ACC112 (cell line): ENCODE results near the gene RASA1.

Source experiments
- H2AFZ ChIP-seq: fragments of 200-600 bp; sonication (generic); one replicate; pipeline ENCODE4 v1.6.0; 2017; ENCODE audit warnings: antibody characterized with exemption, low read length; ENCODE audit not compliant: unreplicated experiment
- H3K27ac ChIP-seq: fragments of 200-600 bp; sonication (generic); 2 replicates; pipeline ENCODE4 v1.5.1; 2014; ENCODE audit warnings: low read depth, mild to moderate bottlenecking, antibody characterized with exemption, low read length, moderate library complexity
- H3K27me3 ChIP-seq: fragments of 200-600 bp; sonication (generic); 2 replicates; pipeline ENCODE4 v1.6.1; 2014; ENCODE audit warnings: mild to moderate bottlenecking, antibody characterized with exemption, low read length, moderate library complexity, mixed read lengths; ENCODE audit not compliant: insufficient read depth
- H3K36me3 ChIP-seq: fragments of 200-600 bp; sonication (generic); 2 replicates; pipeline ENCODE4 v1.6.1; 2016; ENCODE audit warnings: mild to moderate bottlenecking, antibody characterized with exemption, low read length, moderate library complexity, mixed read lengths; ENCODE audit not compliant: insufficient read depth
- H3K4me1 ChIP-seq: fragments of 200-600 bp; sonication (generic); one replicate; pipeline ENCODE4 v1.6.1; 2016; ENCODE audit warnings: low read length, mixed read lengths; ENCODE audit not compliant: insufficient read depth, unreplicated experiment, control insufficient read depth
- H3K4me3 ChIP-seq: fragments of 200-600 bp; sonication (generic); 2 replicates; pipeline ENCODE4 v1.5.1; 2014; ENCODE audit warnings: mild to moderate bottlenecking, low read depth, low read length
- H3K79me2 ChIP-seq: fragments of 200-600 bp; sonication (generic); one replicate; pipeline ENCODE4 v1.6.0; 2016; ENCODE audit warnings: low read length; ENCODE audit not compliant: control insufficient read depth, unreplicated experiment, insufficient read depth

Gene RASA1

DNA sequence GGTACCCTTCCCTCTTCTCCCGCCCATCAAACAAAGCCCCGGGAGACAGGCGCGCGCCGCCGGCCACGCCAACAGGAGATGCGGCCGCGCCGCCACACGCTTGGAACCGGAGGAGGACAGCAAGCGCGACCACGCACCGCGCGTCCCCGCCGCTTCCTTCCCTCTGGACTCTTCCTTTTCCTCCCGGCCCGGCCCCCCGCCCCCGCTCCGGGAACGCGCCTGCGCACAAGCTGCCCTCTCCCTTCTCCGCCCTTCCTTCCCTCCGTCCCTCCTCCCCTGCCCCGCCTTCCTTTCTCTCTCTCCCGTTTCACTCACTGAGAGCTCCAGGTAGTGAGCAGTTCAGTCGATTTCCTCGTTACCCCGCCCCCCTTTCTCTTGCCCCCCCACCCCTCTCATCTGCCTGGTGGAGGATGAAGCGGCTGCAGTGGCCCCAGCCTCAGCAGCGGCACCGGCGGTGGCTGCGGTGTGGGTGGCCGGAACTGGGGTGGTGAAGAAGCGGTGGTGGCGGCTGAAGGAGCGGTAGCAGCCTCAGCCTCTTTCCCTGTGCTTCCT lies at the start of gene RASA1:
TSS of gene RASA1 (plus strand) at position 310 of the 552 bp plus-strand sequence. CDS start 569 bp downstream, outside the sequence.
- Histone ChIP-seq H3K4me3 (peak within 1 kb of the TSS; percentile 97), H3K36me3 (no peaks in the 10 kb centered on the region), H3K27ac (peak within 1 kb of the TSS; percentile 72), H3K27me3 (no peaks in the 10 kb centered on the region), H3K4me1 (peaks cover 7% of the 10 kb centered on the region), H2AFZ (peak within 1 kb of the TSS; percentile 71), H3K79me2 (peaks cover 42% of the 10 kb centered on the region)

DNA sequence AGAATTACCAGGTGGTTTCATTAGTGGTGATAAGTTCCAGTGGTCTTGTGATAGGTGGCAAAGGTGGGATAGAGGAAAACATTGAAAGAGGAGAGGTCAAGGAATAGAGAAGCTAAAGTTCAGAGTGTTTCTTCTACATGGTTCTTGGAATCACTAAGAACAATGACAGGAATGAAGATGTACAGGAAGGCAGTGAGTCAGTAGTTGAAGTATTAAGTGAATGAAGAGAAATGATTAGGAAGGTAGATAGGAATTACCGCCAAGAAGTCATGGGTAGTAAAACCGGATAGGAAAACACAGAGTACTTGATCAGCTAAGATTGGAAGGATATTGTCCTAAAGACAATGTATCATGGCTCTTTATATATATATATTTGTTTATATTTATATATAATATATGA lies 37.9 kb upstream of the RASA1 start:
- Histone ChIP-seq H3K4me3 (no peak overlapping the region), H3K79me2 (no peaks in the 10 kb centered on the region), H3K36me3 (no peaks in the 10 kb centered on the region), H3K27me3 (no peaks in the 10 kb centered on the region), H3K4me1 (peaks cover 13% of the 10 kb centered on the region), H2AFZ (no peak overlapping the region), H3K27ac (no peak overlapping the region)

DNA sequence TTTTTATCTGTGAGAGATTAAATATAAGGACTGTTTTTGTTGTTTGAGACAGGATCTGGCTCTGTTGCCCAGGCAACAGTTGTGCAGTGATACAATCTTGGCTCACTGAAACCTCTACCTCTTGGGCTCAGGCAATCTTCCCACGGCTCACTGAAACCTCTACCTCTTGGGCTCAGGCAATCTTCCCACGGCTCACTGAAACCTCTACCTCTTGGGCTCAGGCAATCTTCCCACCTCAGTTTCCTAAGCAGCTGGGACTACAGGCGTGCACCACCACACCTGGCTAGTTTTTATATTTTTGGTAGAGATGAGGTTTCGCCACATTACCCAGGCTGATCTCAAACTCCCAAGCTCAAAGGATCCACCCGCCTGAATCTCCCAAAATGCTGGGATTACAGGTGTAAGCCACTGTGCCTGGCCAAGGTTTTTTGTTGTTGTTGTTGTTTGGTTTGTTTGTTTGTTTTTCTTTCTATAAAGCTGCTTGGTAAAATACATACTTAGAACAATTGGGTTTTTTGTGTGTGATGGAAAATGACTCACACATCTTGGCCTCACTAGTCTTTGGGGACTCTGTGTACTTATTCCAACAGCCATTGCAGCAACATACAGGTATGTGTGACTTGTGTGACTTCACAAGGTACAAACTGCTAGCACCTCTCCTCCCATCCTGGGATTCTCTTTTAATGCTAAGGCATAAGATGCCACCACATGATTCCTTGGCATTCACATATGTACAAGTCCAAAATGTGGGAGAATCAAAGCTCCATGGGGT lies 36.5 kb upstream of the RASA1 start:
- Histone ChIP-seq H2AFZ (no peak overlapping the region), H3K4me3 (no peak overlapping the region), H3K27me3 (no peaks in the 10 kb centered on the region), H3K27ac (no peak overlapping the region), H3K36me3 (no peaks in the 10 kb centered on the region), H3K4me1 (peaks cover 13% of the 10 kb centered on the region), H3K79me2 (no peaks in the 10 kb centered on the region)

GRCh38 chr5:87233143-87233542 lies 34.5 kb upstream of the RASA1 start:
- Histone ChIP-seq H3K79me2 (no peaks in the 10 kb centered on the region), H3K4me1 (peaks cover 13% of the 10 kb centered on the region), H3K27me3 (no peaks in the 10 kb centered on the region), H3K4me3 (no peak overlapping the region), H3K36me3 (no peaks in the 10 kb centered on the region), H2AFZ (no peak overlapping the region), H3K27ac (no peak overlapping the region)

GRCh38 chr5:87241555-87241954 lies 26.1 kb upstream of the RASA1 start:
- peaks cover 18% of the 10 kb centered on the region for H3K4me1 ChIP-seq
- H3K79me2 ChIP-seq, result no peaks in the 10 kb centered on the region
- H2AFZ ChIP-seq, result no peak overlapping the region
- H3K36me3 ChIP-seq, result no peaks in the 10 kb centered on the region
- H3K27ac ChIP-seq, result no peak overlapping the region
- no peaks in the 10 kb centered on the region for H3K27me3 ChIP-seq
- no peak overlapping the region for H3K4me3 ChIP-seq

GRCh38 chr5:87242242-87242641 lies 25.4 kb upstream of the RASA1 start:
- Histone ChIP-seq H2AFZ (no peak overlapping the region), H3K36me3 (no peaks in the 10 kb centered on the region), H3K27me3 (no peaks in the 10 kb centered on the region), H3K27ac (peak overlapping the region; percentile 83), H3K79me2 (no peaks in the 10 kb centered on the region), H3K4me3 (no peak overlapping the region), H3K4me1 (peaks cover 18% of the 10 kb centered on the region)

DNA sequence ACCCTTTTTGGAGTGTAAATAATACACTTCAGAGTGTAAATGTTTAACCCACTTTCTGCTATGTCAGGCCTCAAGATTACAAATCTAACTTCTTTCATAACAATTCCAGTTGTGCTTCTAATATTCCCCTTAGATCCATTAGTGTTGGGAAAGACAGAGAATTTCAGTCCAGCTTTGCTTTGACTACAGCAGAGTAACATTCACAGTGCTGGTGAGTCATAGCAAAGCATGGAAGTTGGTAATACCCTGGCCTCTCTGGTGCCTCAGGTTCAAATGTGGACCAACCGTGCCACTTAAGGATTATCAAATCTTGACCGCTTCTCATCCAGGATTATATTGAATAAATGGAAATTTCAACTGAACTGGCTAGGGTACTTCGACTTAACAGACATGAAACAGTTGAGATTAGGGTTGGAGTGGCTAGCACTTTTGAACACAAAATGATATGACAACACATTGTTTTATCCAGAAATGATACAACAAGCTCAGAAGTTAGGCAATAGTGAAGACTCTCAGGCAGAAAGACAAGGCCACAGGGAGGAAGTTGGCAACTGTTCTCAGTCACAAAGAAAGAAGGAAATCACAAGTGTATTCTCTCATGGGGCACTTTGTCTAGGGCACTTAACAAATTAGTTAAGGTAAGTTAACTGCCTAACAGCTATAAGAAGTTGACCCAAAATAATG lies 24.4 kb upstream of the RASA1 start:
- H3K79me2 ChIP-seq, result no peaks in the 10 kb centered on the region

DNA sequence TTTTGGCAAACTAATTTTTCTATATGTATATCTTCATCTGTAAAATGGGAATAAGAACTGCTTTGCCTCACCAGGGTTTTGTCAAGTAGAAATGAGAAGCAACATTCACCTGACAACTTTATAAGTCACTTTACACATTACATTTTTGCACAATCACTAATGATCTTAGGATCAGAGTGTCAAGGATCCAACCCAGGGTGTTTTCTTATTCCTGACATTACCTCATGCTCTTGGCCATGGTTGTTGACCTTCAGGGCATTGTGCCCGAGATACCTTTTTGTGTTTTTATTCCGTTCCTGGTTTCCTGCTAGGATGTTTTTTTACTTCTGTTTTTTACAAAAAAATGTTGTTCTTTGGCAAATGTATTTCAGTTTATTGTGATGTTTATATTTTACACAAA lies 22.2 kb upstream of the RASA1 start:
- H3K27ac ChIP-seq, result no peak overlapping the region
- H3K4me3 ChIP-seq, result no peak overlapping the region
- peaks cover 18% of the 10 kb centered on the region for H3K4me1 ChIP-seq
- no peaks in the 10 kb centered on the region for H3K27me3 ChIP-seq
- no peaks in the 10 kb centered on the region for H3K79me2 ChIP-seq
- no peaks in the 10 kb centered on the region for H3K36me3 ChIP-seq
- H2AFZ ChIP-seq, result no peak overlapping the region

More for the DNA sequence above, 24.4 kb upstream of the RASA1 start:
- no peaks in the 10 kb centered on the region for H3K27me3 ChIP-seq
- H3K4me1 ChIP-seq, result peaks cover 18% of the 10 kb centered on the region
- H3K27ac ChIP-seq, result peak overlapping the region; percentile 83
- no peaks in the 10 kb centered on the region for H3K36me3 ChIP-seq
- H3K4me3 ChIP-seq, result no peak overlapping the region
- H2AFZ ChIP-seq, result peak overlapping the region; percentile 61

DNA sequence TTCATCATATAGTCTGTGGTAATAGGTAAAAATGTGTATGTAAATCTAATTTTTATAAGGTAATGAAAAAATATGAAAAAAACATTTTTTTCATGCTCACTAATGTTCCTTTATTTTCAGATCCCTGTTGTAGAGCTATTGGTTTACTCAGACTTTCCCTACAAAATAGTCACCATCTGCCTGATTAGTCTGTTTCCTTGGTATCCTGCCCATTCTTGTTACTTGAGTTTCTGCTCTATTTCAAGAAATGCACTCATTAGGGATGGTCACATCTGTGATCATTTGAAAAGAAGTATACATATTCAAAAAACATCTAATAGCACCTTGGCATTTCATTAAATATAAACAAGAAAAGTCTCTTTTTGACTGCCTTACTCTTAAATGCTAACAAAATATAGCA lies 21.6 kb upstream of the RASA1 start:
- no peaks in the 10 kb centered on the region for H3K36me3 ChIP-seq
- H3K79me2 ChIP-seq, result no peaks in the 10 kb centered on the region
- H3K27me3 ChIP-seq, result no peaks in the 10 kb centered on the region
- H2AFZ ChIP-seq, result no peak overlapping the region
- H3K4me1 ChIP-seq, result peaks cover 18% of the 10 kb centered on the region
- H3K27ac ChIP-seq, result no peak overlapping the region
- no peak overlapping the region for H3K4me3 ChIP-seq

- H3K4me1 ChIP-seq, result no peaks in the 10 kb centered on the region
- H3K4me3 ChIP-seq, result no peak overlapping the region
- no peak overlapping the region for H2AFZ ChIP-seq
- H3K36me3 ChIP-seq, result no peaks in the 10 kb centered on the region
- H3K27me3 ChIP-seq, result no peaks in the 10 kb centered on the region
- no peak overlapping the region for H3K27ac ChIP-seq
- H3K79me2 ChIP-seq, result no peaks in the 10 kb centered on the region
Measured at GRCh38 chr5:87252283-87252605, 15.4 kb upstream of the RASA1 start.

- no peaks in the 10 kb centered on the region for H3K79me2 ChIP-seq
- no peaks in the 10 kb centered on the region for H3K4me1 ChIP-seq
- H3K27me3 ChIP-seq, result no peaks in the 10 kb centered on the region
- H3K27ac ChIP-seq, result no peak overlapping the region
- H3K4me3 ChIP-seq, result no peak overlapping the region
- peak overlapping the region; percentile 60 for H2AFZ ChIP-seq
- H3K36me3 ChIP-seq, result no peaks in the 10 kb centered on the region
Measured at GRCh38 chr5:87254035-87254434, 13.6 kb upstream of the RASA1 start.
